ENCODE measurements around the gene MC1R. TPM values are rescaled to one million over a fixed set of nuclear protein-coding genes. Genes with fewer than 3 reads are reported as not detected.

MC1R gene
- total and polyA plus RNA-seq, 2 of the 8 experiments (the other 6 are each of a cell fraction or from before 2014, with no cell fraction given): 2.2 to 2.9 TPM

GRCh38 chr16:89905511-89906139 is 13.0 kb upstream of the MC1R start:
- no peak overlapping the region for H2BK15ac ChIP-seq (ENCODE audit: low read length)
- no peak overlapping the region for H2BK5ac ChIP-seq (ENCODE audit: low read depth, low read length)
- peaks cover 0 to 19% of the 10 kb centered on the region in 2 experiments; a peak in 3 of 4 replicates for H3K9me3 ChIP-seq (ENCODE audit: insufficient read depth in 2 of 2, low read depth in 1 of 2, low read length in 1 of 2)
- no peaks in the 10 kb centered on the region; the same call in 1 of the 2 replicates for H3K23me2 ChIP-seq (ENCODE audit: low read depth, low read length)
- POLR2A ChIA-PET (ENCODE audit: partially characterized antibody): interaction anchor here (1.2 to 1.5 kb wide), 2 partner anchors 13 to 18 kb away, joined by 5 read pairs; partner anchors contain the start of genes MC1R and TUBB3
- H2AFZ ChIP-seq (ENCODE audit: low read length): no peak overlapping the region
- H3K18ac ChIP-seq (ENCODE audit: extremely low read depth, low read length): no peak overlapping the region
- no peak overlapping the region for H3K4me3 ChIP-seq (ENCODE audit: extremely low read depth in 1 of 4, insufficient read depth in 2 of 4, low read depth in 3 of 4, low read length in 4 of 4)
- no peak overlapping the region for H3K4ac ChIP-seq (replicated peaks; ENCODE audit: insufficient read length, low read depth, low read length)
- H2BK120ac ChIP-seq (replicated peaks; ENCODE audit: low read depth, low read length): no peak overlapping the region
- FAIRE-seq (no peak), DNase-seq (ENCODE audit: low read depth in 1 of 2, low spot score in 2 of 2) (no peak)
- 94% methylated on average over 23 of the region's 23 CpGs; no CpG with 5 or more reads in 1 of the 2 experiments for WGBS, 2 experiments (ENCODE audit: extremely low coverage in 1 of 2, insufficient coverage in 1 of 2, insufficient read length in 1 of 2, insufficient replicate concordance in 2 of 2, low coverage in 1 of 2, low lambda C conversion rate in 2 of 2, missing lambda C conversion rate in 1 of 2)
- H4K8ac ChIP-seq (ENCODE audit: extremely low read depth, insufficient read depth, low read length): no peak overlapping the region; the same call in 1 of the 2 replicates
- no peak overlapping the region for H3K4me2 ChIP-seq (ENCODE audit: insufficient read depth in 1 of 2, low read depth in 2 of 2, low read length in 2 of 2)
- no peak overlapping the region for H3K23ac ChIP-seq (ENCODE audit: insufficient read length)
- no peak overlapping the region for H3K9ac ChIP-seq (replicated peaks in 1 of 4; ENCODE audit: extremely low read depth in 1 of 4, low read depth in 3 of 4, low read length in 3 of 4)
- CTCF ChIA-PET (ENCODE audit: partially characterized antibody): no interaction called here
- H2BK20ac ChIP-seq (ENCODE audit: low read length): no peak overlapping the region
- H4K91ac ChIP-seq (replicated peaks; ENCODE audit: insufficient read length, low read length): no peak overlapping the region
- H4K20me1 ChIP-seq (replicated peaks in 1 of 2; ENCODE audit: control insufficient read depth in 1 of 2, insufficient read depth in 2 of 2, low read length in 2 of 2): peaks cover 0 to 1% of the 10 kb centered on the region in 2 experiments
- H3K79me1 ChIP-seq (ENCODE audit: low read depth, low read length): no peaks in the 10 kb centered on the region
- no peak overlapping the region for H3K14ac ChIP-seq (ENCODE audit: insufficient read length)
- H3K36me3 ChIP-seq (ENCODE audit: control insufficient read depth in 2 of 4, insufficient read depth in 4 of 4, low read length in 3 of 4): peaks cover 2 to 16% (median 11%) of the 10 kb centered on the region in 4 experiments; a peak in 7 of 8 replicates
- H3K4me1 ChIP-seq (replicated peaks in 1 of 4; ENCODE audit: control insufficient read depth in 3 of 4, insufficient read depth in 4 of 4, low read length in 3 of 4): peaks cover 0 to 2% (median 0%) of the 10 kb centered on the region in 4 experiments; a peak in 4 of 7 replicates
- H4K5ac ChIP-seq (ENCODE audit: insufficient read length, low read depth, low read length): no peak overlapping the region
- H3K27me3 ChIP-seq (replicated peaks in 1 of 4; ENCODE audit: control insufficient read depth in 3 of 4, extremely low read depth in 1 of 4, insufficient read depth in 3 of 4, low read length in 3 of 4): no peaks in the 10 kb centered on the region
- H2AK5ac ChIP-seq (ENCODE audit: low read depth, low read length): no peak overlapping the region
- no peaks in the 10 kb centered on the region for H3K79me2 ChIP-seq (ENCODE audit: control insufficient read depth in 1 of 2, insufficient read depth in 2 of 2, low read length in 2 of 2)
- no peak overlapping the region for H3K27ac ChIP-seq (ENCODE audit: low read depth, low read length)
- no peak overlapping the region for H3K56ac ChIP-seq (replicated peaks; ENCODE audit: insufficient read length, low read depth, low read length)
- TF ChIP-seq EZH2 (IDR thresholded peaks at IDR 0.05; ENCODE audit: low read depth, low read length, severe bottlenecking) (no peak), SIRT6 (IDR thresholded peaks at IDR 0.05; ENCODE audit: low read length) (no peak), YY1 (IDR thresholded peaks at IDR 0.05; ENCODE audit: low read depth, low read length) (no peak), GABPA (IDR thresholded peaks at IDR 0.05; ENCODE audit: borderline replicate concordance, insufficient read depth, low read length) (no peak), USF2 (IDR thresholded peaks at IDR 0.05; ENCODE audit: low read length) (no peak), TAF1 (IDR thresholded peaks at IDR 0.05; ENCODE audit: low read depth, low read length) (no peak), RNF2 (IDR thresholded peaks at IDR 0.05; ENCODE audit: borderline replicate concordance, low read depth, low read length, missing control alignments, poor library complexity, severe bottlenecking) (no peak), SP2 (IDR thresholded peaks at IDR 0.05; ENCODE audit: low read length) (no peak), SUZ12 (IDR thresholded peaks at IDR 0.05; ENCODE audit: low read length) (no peak), CBX8 (IDR thresholded peaks at IDR 0.05; ENCODE audit: borderline replicate concordance, low read depth, low read length) (no peak), CHD2 (IDR thresholded peaks at IDR 0.05; ENCODE audit: low read length) (no peak), JUN (IDR thresholded peaks at IDR 0.05; ENCODE audit: low read depth, low read length) (no peak)
- H2BK12ac ChIP-seq (ENCODE audit: low read depth, low read length): no peak overlapping the region
